PC-9 (cell line): ENCODE measurements around the gene USP1.

Experiments used
- CTCF ChIP-seq: fragments of 200-600 bp; sonication (generic); conservative IDR thresholded peaks from 2 replicates; pipeline ENCODE4 v1.6.1; 2017; ENCODE audit warnings: mixed run types, antibody characterized with exemption, mild to moderate bottlenecking, moderate library complexity
- EZH2 ChIP-seq: fragments of 200-600 bp; sonication (generic); IDR thresholded peaks from 2 replicates; pipeline ENCODE4 v1.8.0; 2017; ENCODE audit warnings: antibody characterized with exemption, low read depth

- TF ChIP-seq CTCF: no peak
- TF ChIP-seq EZH2: no peak
Observed at GRCh38 chr1:62444701-62445100, 7.9 kb downstream of the USP1 start.
